ENCODE results near the gene KLKB1. TPM values are rescaled to one million over a fixed set of nuclear protein-coding genes. Genes with fewer than 3 reads are reported as not detected.

Gene KLKB1
- total and polyA plus RNA-seq, 2 donors (not counting 3 experiments of a cell fraction or from before 2014, with no cell fraction given) = not detected

- no peak overlapping the region for H2AFZ ChIP-seq (ENCODE audit: low read depth, low read length)
- no peak overlapping the region for H3K4me3 ChIP-seq (replicated peaks in 1 of 3; ENCODE audit: insufficient read depth in 1 of 3, low read depth in 1 of 3, low read length in 3 of 3)
- no peak overlapping the region for H3K27ac ChIP-seq (ENCODE audit: insufficient read depth, low read depth, low read length)
- H3K79me2 ChIP-seq (ENCODE audit: control insufficient read depth, insufficient read depth, low read length) = no peaks in the 10 kb centered on the region
- FAIRE-seq = no peak
- H4K20me1 ChIP-seq (replicated peaks; ENCODE audit: control insufficient read depth, extremely low read depth, insufficient read depth, low read length) = no peaks in the 10 kb centered on the region
- CTCF ChIA-PET = no interaction called here
- H3K9me3 ChIP-seq (replicated peaks; ENCODE audit: control insufficient read depth, insufficient read depth, low read length) = no peaks in the 10 kb centered on the region
- no peaks in the 10 kb centered on the region for H3K9me1 ChIP-seq (replicated peaks; ENCODE audit: control insufficient read depth, extremely low read depth, insufficient read depth, low read length)
- H3K9ac ChIP-seq (replicated peaks; ENCODE audit: extremely low read depth, insufficient read depth, low read length) = no peak overlapping the region
- no peaks in the 10 kb centered on the region for H3K4me1 ChIP-seq (ENCODE audit: control insufficient read depth, extremely low read depth, insufficient read depth, low read length)
- no peaks in the 10 kb centered on the region for H3K36me3 ChIP-seq (ENCODE audit: control insufficient read depth in 2 of 2, extremely low read depth in 1 of 2, insufficient read depth in 2 of 2, low read length in 2 of 2)
- H3K27me3 ChIP-seq (ENCODE audit: control insufficient read depth in 2 of 2, insufficient read depth in 2 of 2, low read length in 2 of 2) = no peaks in the 10 kb centered on the region
- intact Hi-C loops (cut with micrococcal nuclease) = no loop called here
- dilution Hi-C loops (cut with MboI; ENCODE audit: extremely low pct_ligation_motif_present, low sequenced_read_pairs) = no loop called here
- DNase-seq (ENCODE audit: low read depth, low spot score) = no peak
- no TSS peak for BruUV-seq (replicated peaks)
- POLR2A ChIA-PET = no interaction called here
- TF ChIP-seq FOS (IDR thresholded peaks at IDR 0.05; ENCODE audit: borderline replicate concordance, insufficient read depth, low read length) (no peak), MYC (IDR thresholded peaks at IDR 0.05; ENCODE audit: low read depth, low read length) (no peak), GATA2 (IDR thresholded peaks at IDR 0.05; ENCODE audit: insufficient read depth, insufficient read length, low read depth, low read length) (no peak), CTCF (IDR thresholded peaks at IDR 0.05; ENCODE audit: extremely low read depth in 1 of 2, insufficient read depth in 1 of 2, low read depth in 1 of 2, low read length in 2 of 2) (no peak), JUN (IDR thresholded peaks at IDR 0.05; ENCODE audit: borderline replicate concordance, insufficient read depth, insufficient read length, low read depth) (no peak), POLR2A (IDR thresholded peaks at IDR 0.05; ENCODE audit: low read depth, low read length) (no peak), EZH2 (IDR thresholded peaks at IDR 0.05; ENCODE audit: borderline replicate concordance, low read depth, low read length, severe bottlenecking) (no peak), MAX (IDR thresholded peaks at IDR 0.05; ENCODE audit: insufficient read depth, insufficient read length) (no peak), POLR2AphosphoS5 (IDR thresholded peaks at IDR 0.05; ENCODE audit: insufficient read depth, low read depth, low read length) (no peak)
- no peak overlapping the region for H3K4me2 ChIP-seq (ENCODE audit: insufficient read depth, low read length)
Measured at GRCh38 chr4:186285147-186285546, 57.8 kb downstream of the KLKB1 start.

Data from endothelial cell of umbilical vein (primary cell).